Activated CD8-positive, alpha-beta T cell treated with anti-CD3 and anti-CD28 coated beads, Interleukin-2, amount 10 ng/mL, durations not matched to agents 7 days and 5 days (primary cell): ENCODE data around the gene RARA. TPM values are rescaled to one million over a fixed set of nuclear protein-coding genes. Genes with fewer than 3 reads are reported as not detected.

ENCODE experiments used
- ATAC-seq: fragments of 150-1000 bp; cut with Tn5 transposase; one replicate; pipeline ENCODE4 v1.10.0; 2021; ENCODE audit warnings: moderate library complexity
- CTCF ChIA-PET: fragments of 350-600 bp; sonication (Branson Sonifier 250); formaldehyde crosslinking; loops from one replicate; lab custom pipeline; 2021; ENCODE audit warnings: antibody characterized with exemption; lab: Charles Lee
- POLR2A ChIA-PET: fragments of 350-600 bp; sonication (Branson Sonifier 250); formaldehyde crosslinking; loops from one replicate; lab custom pipeline; 2021; ENCODE audit warnings: antibody characterized with exemption; lab: Charles Lee
- DNase-seq: peaks from one replicate; pipeline ENCODE4 v3.0.0-alpha.2; 2020
- H3K27ac Mint-ChIP-seq: one replicate; pipeline ENCODE4 v1.8.0; 2021; ENCODE audit warnings: mild to moderate bottlenecking, mixed read lengths
- H3K27me3 Mint-ChIP-seq: one replicate; pipeline ENCODE4 v1.8.0; 2021; ENCODE audit warnings: low read depth, mixed read lengths
- H3K36me3 Mint-ChIP-seq: one replicate; pipeline ENCODE4 v1.8.0; 2021; ENCODE audit warnings: low read depth, mixed read lengths
- H3K4me1 Mint-ChIP-seq: one replicate; pipeline ENCODE4 v1.8.0; 2021; ENCODE audit warnings: low read depth, mixed read lengths
- H3K4me3 Mint-ChIP-seq: one replicate; pipeline ENCODE4 v1.8.0; 2021; ENCODE audit warnings: mild to moderate bottlenecking, mixed read lengths
- H3K9me3 Mint-ChIP-seq: one replicate; pipeline ENCODE4 v1.8.0; 2022; ENCODE audit warnings: mixed read lengths; ENCODE audit not compliant: insufficient read depth
- total RNA-seq, 2 experiments: library from RNA; stranded (reverse); gene quantifications; one replicate each; pipeline ENCODE4 v1.2.3, GENCODE V29; 2021

RARA gene
- total RNA-seq, 2 experiments from 2014 or later, result 61.1 to 63.2 TPM

GRCh38 chr17:40316571-40317344, 7.8 kb downstream of the RARA start:
- Mint-ChIP-seq H3K36me3 (peaks cover 37% of the 10 kb centered on the region), H3K27ac (peak overlapping the region; percentile 87), H3K9me3 (no peaks in the 10 kb centered on the region), H3K27me3 (no peaks in the 10 kb centered on the region), H3K4me1 (peaks cover 57% of the 10 kb centered on the region), H3K4me3 (peak overlapping the region; percentile 95)
- no peak for ATAC-seq
- CTCF ChIA-PET, result interaction anchor here (0.7 to 7.3 kb wide), 18 partner anchors 9 to 118 kb away, joined by 3 to 61 read pairs (median 4); no protein-coding TSS in a partner anchor
- DNase-seq, result no peak
- POLR2A ChIA-PET, result interaction anchor here (0.7 to 1.8 kb wide), 8 partner anchors 9 to 238 kb away, joined by 3 to 8 read pairs (median 4); no protein-coding TSS in a partner anchor

DNA sequence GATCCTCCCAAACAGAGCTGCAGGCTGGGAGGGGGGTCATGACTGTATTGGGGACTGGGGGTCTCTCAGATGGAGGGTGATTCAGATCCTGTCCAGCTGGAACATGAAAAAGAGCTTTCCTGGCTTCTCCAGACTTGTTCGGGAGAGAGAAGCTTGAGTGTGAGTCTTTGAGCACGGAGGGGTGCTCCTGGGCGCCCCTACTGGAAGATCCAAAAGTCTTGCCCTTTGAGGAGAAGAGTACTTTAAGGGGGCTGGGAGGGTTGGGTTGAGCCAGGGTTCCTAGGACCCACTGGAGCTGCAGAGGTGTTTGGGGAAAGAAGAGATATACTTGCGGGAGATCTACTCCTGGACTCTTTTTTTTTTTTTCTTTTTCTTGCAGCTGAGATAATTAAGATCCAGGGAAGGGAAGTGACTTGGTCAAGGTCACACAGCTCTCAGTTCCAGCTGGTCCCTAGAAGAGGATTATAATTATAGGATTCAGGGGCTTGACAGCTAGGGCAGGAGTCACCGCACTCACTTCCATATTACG, 8.4 kb downstream of the RARA start:
- no peaks in the 10 kb centered on the region for H3K27me3 Mint-ChIP-seq
- H3K4me1 Mint-ChIP-seq, result peaks cover 61% of the 10 kb centered on the region
- H3K9me3 Mint-ChIP-seq, result no peaks in the 10 kb centered on the region
- ChIA-PET POLR2A (interaction anchor here (0.7 to 1.3 kb wide), 6 partner anchors 10 to 29 kb away, joined by 3 to 8 read pairs (median 4); no protein-coding TSS in a partner anchor), CTCF (interaction anchor here (0.7 to 7.3 kb wide), 18 partner anchors 9 to 119 kb away, joined by 3 to 61 read pairs (median 4); no protein-coding TSS in a partner anchor)
- H3K27ac Mint-ChIP-seq, result peak overlapping the region; percentile 87
- ATAC-seq (no peak), DNase-seq (peak; percentile 70)
- H3K4me3 Mint-ChIP-seq, result peak overlapping the region; percentile 95
- peaks cover 41% of the 10 kb centered on the region for H3K36me3 Mint-ChIP-seq

- Mint-ChIP-seq H3K27ac (peak overlapping the region; percentile 98), H3K4me3 (peak overlapping the region; percentile 95), H3K27me3 (no peaks in the 10 kb centered on the region), H3K36me3 (peaks cover 44% of the 10 kb centered on the region), H3K9me3 (no peaks in the 10 kb centered on the region), H3K4me1 (peaks cover 67% of the 10 kb centered on the region)
- ChIA-PET POLR2A (interaction anchor here (0.7 to 1.6 kb wide), 12 partner anchors 9 to 99 kb away, joined by 3 to 10 read pairs (median 4); partner anchors contain the start of genes CDC6, RARA and WIPF2), CTCF (interaction anchor here (0.7 to 7.3 kb wide), 18 partner anchors 9 to 119 kb away, joined by 3 to 61 read pairs (median 6); partner anchors contain the start of gene RARA)
- DNase-seq (peak; percentile 94), ATAC-seq (peak; percentile 66)
These were observed 9.2 kb downstream of the RARA start for GRCh38 chr17:40317880-40318829.

- DNase-seq (no peak), ATAC-seq (no peak)
- H3K27me3 Mint-ChIP-seq, result no peaks in the 10 kb centered on the region
- peaks cover 38% of the 10 kb centered on the region for H3K36me3 Mint-ChIP-seq
- H3K9me3 Mint-ChIP-seq, result no peaks in the 10 kb centered on the region
- POLR2A ChIA-PET, result interaction anchor here (0.7 to 2.0 kb wide), 9 partner anchors 8 to 100 kb away, joined by 3 to 10 read pairs (median 4); partner anchors contain the start of genes CDC6, RARA and WIPF2
- H3K4me1 Mint-ChIP-seq, result peaks cover 75% of the 10 kb centered on the region
- CTCF ChIA-PET, result interaction anchor here (1.0 to 7.3 kb wide), 11 partner anchors 8 to 39 kb away, joined by 3 to 61 read pairs (median 4); partner anchors contain the start of gene RARA
- H3K27ac Mint-ChIP-seq, result peak overlapping the region; percentile 98
- H3K4me3 Mint-ChIP-seq, result peak overlapping the region; percentile 95
These were observed 9.9 kb downstream of the RARA start for GRCh38 chr17:40318830-40319391.

- peaks cover 43% of the 10 kb centered on the region for H3K36me3 Mint-ChIP-seq
- ChIA-PET POLR2A (interaction anchor here (1.2 to 2.0 kb wide), 5 partner anchors 9 to 32 kb away, joined by 3 to 10 read pairs (median 5); partner anchors contain the start of genes CDC6 and RARA), CTCF (interaction anchor here (1.0 to 7.3 kb wide), 10 partner anchors 7 to 42 kb away, joined by 3 to 61 read pairs (median 4); partner anchors contain the start of gene RARA)
- H3K27me3 Mint-ChIP-seq, result no peaks in the 10 kb centered on the region
- H3K4me1 Mint-ChIP-seq, result peaks cover 76% of the 10 kb centered on the region
- no peaks in the 10 kb centered on the region for H3K9me3 Mint-ChIP-seq
- peak overlapping the region; percentile 95 for H3K4me3 Mint-ChIP-seq
- DNase-seq (peak; percentile 65), ATAC-seq (no peak)
- H3K27ac Mint-ChIP-seq, result peak overlapping the region; percentile 98
These were observed 10.9 kb downstream of the RARA start for GRCh38 chr17:40319651-40320540.

DNA sequence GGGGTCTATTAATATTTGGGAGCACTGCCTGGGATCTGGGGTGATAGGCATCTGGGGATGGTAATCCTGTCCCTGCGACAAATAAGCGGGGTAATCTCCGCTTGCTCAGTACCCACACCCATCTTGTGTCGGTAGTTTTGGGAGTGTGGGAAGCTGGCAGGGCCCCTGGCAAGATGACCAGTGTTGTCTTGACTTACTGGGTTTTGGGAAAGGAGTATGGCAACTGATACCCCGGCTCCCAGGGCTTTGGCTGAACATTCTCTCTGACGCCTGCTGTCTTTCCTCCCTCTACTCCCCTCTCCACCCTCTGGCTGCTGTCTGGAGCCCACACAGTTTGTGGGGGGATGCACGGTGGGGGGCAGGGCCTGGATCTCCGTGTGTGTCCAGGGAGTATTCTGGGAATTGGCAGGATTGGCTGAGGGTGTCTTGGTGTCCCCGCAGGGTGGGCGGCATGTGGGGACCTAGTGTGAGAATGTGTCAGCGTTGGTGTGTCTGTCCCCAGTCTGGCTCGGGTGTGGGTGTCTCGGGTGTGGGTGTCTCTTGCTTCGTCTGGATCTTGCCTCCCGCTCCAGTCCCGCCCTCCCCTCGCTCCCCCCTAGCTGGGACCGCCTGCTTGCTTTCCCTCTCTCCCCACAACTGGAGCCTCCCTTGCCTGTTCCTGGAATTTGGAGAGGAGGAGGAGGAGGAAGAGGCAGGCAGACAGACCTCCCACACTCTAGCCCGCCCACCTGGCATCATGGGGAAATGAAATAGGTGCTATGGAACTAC, 12.0 kb downstream of the RARA start:
- H3K4me3 Mint-ChIP-seq, result peak overlapping the region; percentile 95
- no peaks in the 10 kb centered on the region for H3K27me3 Mint-ChIP-seq
- H3K4me1 Mint-ChIP-seq, result peaks cover 77% of the 10 kb centered on the region
- CTCF ChIA-PET, result interaction anchor here (1.0 to 7.3 kb wide), 6 partner anchors 13 to 41 kb away, joined by 4 to 61 read pairs (median 8); no protein-coding TSS in a partner anchor
- POLR2A ChIA-PET, result interaction anchor here (0.6 to 2.1 kb wide), 7 partner anchors 9 to 222 kb away, joined by 3 to 16 read pairs (median 5); partner anchors contain the start of gene RARA
- H3K9me3 Mint-ChIP-seq, result no peaks in the 10 kb centered on the region
- H3K36me3 Mint-ChIP-seq, result peaks cover 45% of the 10 kb centered on the region
- H3K27ac Mint-ChIP-seq, result peak overlapping the region; percentile 98
- DNase-seq (peak; percentile 54), ATAC-seq (no peak)

DNA sequence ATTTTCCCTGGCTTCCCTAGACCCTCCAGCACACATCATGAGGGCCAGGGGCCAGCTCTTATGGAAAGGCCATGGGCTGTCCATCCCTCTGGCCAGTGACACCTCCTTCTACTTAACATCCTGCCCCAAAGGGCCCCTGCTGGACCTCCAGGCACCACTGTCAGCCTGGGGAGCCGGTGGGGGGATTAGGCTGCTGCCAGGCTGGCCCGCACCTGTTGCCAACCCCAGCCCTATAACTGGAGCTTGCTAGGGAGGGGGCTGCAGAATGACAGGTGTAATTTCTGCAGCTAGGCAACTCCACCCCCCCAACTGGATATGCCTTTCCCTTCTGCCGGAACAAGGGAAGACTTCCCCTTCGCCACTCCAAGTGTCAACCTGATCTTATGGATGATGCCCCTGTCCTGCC, 12.5 kb downstream of the RARA start:
- Mint-ChIP-seq H3K36me3 (peaks cover 50% of the 10 kb centered on the region), H3K4me3 (peak overlapping the region; percentile 95), H3K27me3 (no peaks in the 10 kb centered on the region), H3K4me1 (peaks cover 77% of the 10 kb centered on the region), H3K9me3 (no peaks in the 10 kb centered on the region), H3K27ac (peak overlapping the region; percentile 98)
- ChIA-PET POLR2A (interaction anchor here (0.6 to 2.7 kb wide), 8 partner anchors 10 to 221 kb away, joined by 3 to 20 read pairs (median 5); partner anchors contain the start of gene RARA), CTCF (interaction anchor here (0.7 to 7.3 kb wide), 6 partner anchors 14 to 212 kb away, joined by 3 to 61 read pairs (median 4); no protein-coding TSS in a partner anchor)
- DNase-seq (no peak), ATAC-seq (no peak)

DNA sequence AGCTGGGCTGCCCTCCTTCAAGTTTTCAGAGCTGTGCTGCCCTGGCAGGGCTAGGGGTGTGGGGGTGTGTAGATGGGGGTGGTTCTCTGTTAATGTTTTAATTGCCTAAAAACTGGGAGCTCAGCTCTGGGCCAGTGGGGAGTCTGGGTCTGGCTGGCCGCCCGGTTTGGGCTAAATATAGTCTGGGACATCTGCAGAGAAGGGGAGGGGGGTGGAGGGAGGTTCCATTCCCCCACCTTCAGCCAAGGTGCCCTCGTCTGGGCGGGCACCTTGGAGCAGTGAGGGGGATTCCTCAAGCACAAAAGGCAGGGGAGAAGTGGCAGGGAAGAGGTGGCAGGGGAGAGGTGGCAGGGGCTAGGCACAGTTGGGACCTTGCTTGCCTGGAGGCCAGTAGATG, 13.0 kb downstream of the RARA start:
- peaks cover 50% of the 10 kb centered on the region for H3K36me3 Mint-ChIP-seq
- H3K4me3 Mint-ChIP-seq, result peak overlapping the region; percentile 95
- H3K27ac Mint-ChIP-seq, result peak overlapping the region; percentile 98
- ChIA-PET POLR2A (interaction anchor here (0.9 to 2.7 kb wide), 11 partner anchors 9 to 241 kb away, joined by 3 to 20 read pairs (median 5); partner anchors contain the start of genes CDC6, NR1D1 and RARA), CTCF (interaction anchor here (0.7 to 2.7 kb wide), 6 partner anchors 9 to 212 kb away, joined by 3 to 11 read pairs (median 4); no protein-coding TSS in a partner anchor)
- no peaks in the 10 kb centered on the region for H3K9me3 Mint-ChIP-seq
- peak; percentile 38 for DNase-seq
- H3K27me3 Mint-ChIP-seq, result no peaks in the 10 kb centered on the region
- ATAC-seq, result no peak
- H3K4me1 Mint-ChIP-seq, result peaks cover 78% of the 10 kb centered on the region
